SK-N-SH treated with all-trans-retinoic acid at 6 μM for 48 hours (cell line): ENCODE results near the gene MS4A6A.

Experiments
- ATAC-seq: fragments of 200-7000 bp; cut with Tn5 transposase; 3 replicates; pipeline ENCODE4 v1.9.1; 2020; ENCODE audit warnings: mild to moderate bottlenecking, moderate library complexity
- ARNTL ChIP-seq: fragments of 450-650 bp; formaldehyde crosslinking; IDR thresholded peaks from 2 replicates; pipeline ENCODE4 v1.5.0; 2020; ENCODE audit warnings: low read depth, mild to moderate bottlenecking, moderate library complexity, borderline replicate concordance
- BACH2 ChIP-seq: fragments of 250-450 bp; sonication (Bioruptor Pico); IDR thresholded peaks from 2 replicates; pipeline ENCODE4 v1.9.0; 2021; ENCODE audit warnings: mild to moderate bottlenecking, borderline replicate concordance
- CSDC2 ChIP-seq: fragments of 250-450 bp; sonication (Bioruptor Pico); IDR thresholded peaks from 2 replicates; pipeline ENCODE4 v1.5.0; 2020; ENCODE audit warnings: mild to moderate bottlenecking, moderate library complexity
- CSRNP3 ChIP-seq: fragments of 250-450 bp; sonication (Bioruptor Pico); IDR thresholded peaks from 2 replicates; pipeline ENCODE4 v1.5.1; 2021; ENCODE audit warnings: mild to moderate bottlenecking, moderate library complexity
- ESRRG ChIP-seq: fragments of 250-450 bp; sonication (Bioruptor Pico); IDR thresholded peaks from 2 replicates; pipeline ENCODE4 v1.6.1; 2021; ENCODE audit warnings: mild to moderate bottlenecking
- ISL1 ChIP-seq: fragments of 250-450 bp; sonication (Bioruptor Pico); IDR thresholded peaks from 2 replicates; pipeline ENCODE4 v2.1.2; 2022; ENCODE audit warnings: mild to moderate bottlenecking, moderate library complexity
- OSR1 ChIP-seq: fragments of 250-450 bp; sonication (Bioruptor Pico); IDR thresholded peaks from 2 replicates; pipeline ENCODE4 v1.8.0; 2022; ENCODE audit warnings: moderate library complexity, mild to moderate bottlenecking, inconsistent platforms
- PATZ1 ChIP-seq: fragments of 250-450 bp; sonication (Bioruptor Pico); IDR thresholded peaks from 2 replicates; pipeline ENCODE4 v1.8.0; 2020; ENCODE audit warnings: mild to moderate bottlenecking, moderate library complexity, borderline replicate concordance
- PPARA ChIP-seq: fragments of 250-450 bp; sonication (Bioruptor Pico); IDR thresholded peaks from 2 replicates; pipeline ENCODE4 v1.5.0; 2020; ENCODE audit warnings: mild to moderate bottlenecking, borderline replicate concordance
- RARB ChIP-seq: fragments of 250-450 bp; sonication (Bioruptor Pico); IDR thresholded peaks from 2 replicates; pipeline ENCODE4 v1.8.0; 2021; ENCODE audit warnings: mild to moderate bottlenecking, moderate library complexity
- TCF4 ChIP-seq: fragments of 250-450 bp; sonication (Bioruptor Pico); IDR thresholded peaks from 2 replicates; pipeline ENCODE4 v1.8.0; 2021; ENCODE audit warnings: mild to moderate bottlenecking, moderate library complexity, borderline replicate concordance
- TOX ChIP-seq: fragments of 250-450 bp; sonication (Bioruptor Pico); IDR thresholded peaks from 2 replicates; pipeline ENCODE4 v1.8.0; 2021; ENCODE audit warnings: mild to moderate bottlenecking, moderate library complexity, borderline replicate concordance
- ZC3H10 ChIP-seq: fragments of 250-450 bp; sonication (Bioruptor Pico); IDR thresholded peaks from 2 replicates; pipeline ENCODE4 v1.5.1; 2021; ENCODE audit warnings: mild to moderate bottlenecking, moderate library complexity
- ZFP30 ChIP-seq: fragments of 450-650 bp; formaldehyde crosslinking; IDR thresholded peaks from 2 replicates; pipeline ENCODE4 v1.5.0; 2022; ENCODE audit warnings: mild to moderate bottlenecking, moderate library complexity
- ZNF565 ChIP-seq: fragments of 450-650 bp; formaldehyde crosslinking; conservative IDR thresholded peaks from 2 replicates; pipeline ENCODE4 v1.5.0; 2020; ENCODE audit warnings: low read depth, mild to moderate bottlenecking, moderate library complexity
- ZNF8 ChIP-seq: fragments of 450-650 bp; formaldehyde crosslinking; IDR thresholded peaks from 2 replicates; pipeline ENCODE4 v1.5.0; 2020; ENCODE audit warnings: mild to moderate bottlenecking, moderate library complexity
- TF ChIP-seq, protein P1 (sequence below): fragments of 250-450 bp; sonication (Bioruptor Pico); IDR thresholded peaks from 2 replicates; pipeline ENCODE4 v1.5.1; 2020; ENCODE audit warnings: low read depth, mild to moderate bottlenecking, moderate library complexity
- TF ChIP-seq, protein P2 (sequence below): fragments of 250-450 bp; sonication (Bioruptor Pico); IDR thresholded peaks from 2 replicates; pipeline ENCODE4 v1.8.0; 2021; ENCODE audit warnings: low read depth, mild to moderate bottlenecking, moderate library complexity, borderline replicate concordance
- TF ChIP-seq, protein P3 (sequence below): fragments of 250-450 bp; sonication (Bioruptor Pico); IDR thresholded peaks from 2 replicates; pipeline ENCODE4 v1.5.0; 2020; ENCODE audit warnings: mild to moderate bottlenecking, moderate library complexity

Gene MS4A6A

DNA sequence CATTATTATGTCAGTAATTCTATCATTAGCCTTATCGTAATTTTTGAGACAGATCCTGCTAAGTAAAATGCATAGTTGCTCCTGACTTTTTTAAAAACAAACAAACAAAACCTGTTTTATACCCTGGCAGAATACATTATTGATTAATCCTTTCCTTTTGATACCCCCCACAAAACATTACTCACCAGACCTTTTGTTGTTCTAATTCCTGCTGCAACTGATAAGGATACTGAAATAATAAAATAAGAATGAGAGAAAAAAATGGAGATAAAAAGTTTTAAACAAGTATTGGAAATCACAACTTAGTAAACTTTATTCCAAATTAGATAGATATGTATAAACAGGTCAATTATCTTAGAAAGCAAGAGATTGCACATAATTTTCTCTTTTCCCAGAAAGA lies 31.5 kb upstream of the MS4A6A start:
- ATAC-seq, result no peak
- TF ChIP-seq, protein P1, sequence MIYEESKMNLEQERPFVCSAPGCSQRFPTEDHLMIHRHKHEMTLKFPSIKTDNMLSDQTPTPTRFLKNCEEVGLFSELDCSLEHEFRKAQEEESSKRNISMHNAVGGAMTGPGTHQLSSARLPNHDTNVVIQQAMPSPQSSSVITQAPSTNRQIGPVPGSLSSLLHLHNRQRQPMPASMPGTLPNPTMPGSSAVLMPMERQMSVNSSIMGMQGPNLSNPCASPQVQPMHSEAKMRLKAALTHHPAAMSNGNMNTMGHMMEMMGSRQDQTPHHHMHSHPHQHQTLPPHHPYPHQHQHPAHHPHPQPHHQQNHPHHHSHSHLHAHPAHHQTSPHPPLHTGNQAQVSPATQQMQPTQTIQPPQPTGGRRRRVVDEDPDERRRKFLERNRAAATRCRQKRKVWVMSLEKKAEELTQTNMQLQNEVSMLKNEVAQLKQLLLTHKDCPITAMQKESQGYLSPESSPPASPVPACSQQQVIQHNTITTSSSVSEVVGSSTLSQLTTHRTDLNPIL (CRISPR knock-in tag), result no peak
- no peak for TF ChIP-seq ZC3H10
- TF ChIP-seq, protein P2, sequence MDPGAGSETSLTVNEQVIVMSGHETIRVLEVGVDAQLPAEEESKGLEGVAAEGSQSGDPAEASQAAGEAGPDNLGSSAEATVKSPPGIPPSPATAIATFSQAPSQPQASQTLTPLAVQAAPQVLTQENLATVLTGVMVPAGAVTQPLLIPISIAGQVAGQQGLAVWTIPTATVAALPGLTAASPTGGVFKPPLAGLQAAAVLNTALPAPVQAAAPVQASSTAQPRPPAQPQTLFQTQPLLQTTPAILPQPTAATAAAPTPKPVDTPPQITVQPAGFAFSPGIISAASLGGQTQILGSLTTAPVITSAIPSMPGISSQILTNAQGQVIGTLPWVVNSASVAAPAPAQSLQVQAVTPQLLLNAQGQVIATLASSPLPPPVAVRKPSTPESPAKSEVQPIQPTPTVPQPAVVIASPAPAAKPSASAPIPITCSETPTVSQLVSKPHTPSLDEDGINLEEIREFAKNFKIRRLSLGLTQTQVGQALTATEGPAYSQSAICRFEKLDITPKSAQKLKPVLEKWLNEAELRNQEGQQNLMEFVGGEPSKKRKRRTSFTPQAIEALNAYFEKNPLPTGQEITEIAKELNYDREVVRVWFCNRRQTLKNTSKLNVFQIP, result no peak
- TF ChIP-seq ZFP30 (CRISPR knock-in tag), result no peak
- no peak for TF ChIP-seq OSR1 (CRISPR knock-in tag)
- TF ChIP-seq ZNF8 (CRISPR knock-in tag), result no peak
- no peak for TF ChIP-seq ESRRG (CRISPR knock-in tag)
- TF ChIP-seq ZNF565, result no peak

DNA sequence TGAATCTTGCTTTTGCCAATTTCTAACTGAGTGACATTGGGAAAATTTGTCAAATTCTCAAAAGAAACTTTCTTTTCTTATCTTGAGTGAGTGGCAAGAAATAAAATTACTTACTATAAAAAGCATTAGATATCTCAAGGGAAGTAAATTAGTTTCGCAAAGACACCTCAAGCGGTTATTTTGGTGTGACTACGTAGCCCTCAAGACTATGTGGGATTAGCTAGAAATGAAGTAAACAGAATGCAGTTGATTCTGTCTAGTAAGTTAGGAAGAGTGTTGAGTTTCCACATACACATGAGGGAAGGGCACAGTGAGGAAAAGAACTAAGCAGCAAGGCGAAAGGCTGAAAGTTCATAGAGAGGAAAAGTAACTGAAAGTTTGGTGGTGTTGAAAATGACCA lies 28.3 kb upstream of the MS4A6A start:
- no peak for ATAC-seq
- TF ChIP-seq, protein P1 (CRISPR knock-in tag), result no peak
- TF ChIP-seq ZNF8 (CRISPR knock-in tag), result no peak
- TF ChIP-seq RARB, result no peak
- TF ChIP-seq ESRRG (CRISPR knock-in tag), result no peak
- no peak for TF ChIP-seq CSRNP3 (CRISPR knock-in tag)
- TF ChIP-seq PPARA (CRISPR knock-in tag), result no peak
- TF ChIP-seq BACH2 (CRISPR knock-in tag), result no peak
- no peak for TF ChIP-seq PATZ1
- no peak for TF ChIP-seq ZNF565
- no peak for TF ChIP-seq OSR1 (CRISPR knock-in tag)
- TF ChIP-seq CSDC2 (CRISPR knock-in tag), result no peak
- TF ChIP-seq TOX (CRISPR knock-in tag), result no peak
- no peak for TF ChIP-seq ISL1
- no peak for TF ChIP-seq ZC3H10
- TF ChIP-seq TCF4, result no peak
- TF ChIP-seq, protein P3, sequence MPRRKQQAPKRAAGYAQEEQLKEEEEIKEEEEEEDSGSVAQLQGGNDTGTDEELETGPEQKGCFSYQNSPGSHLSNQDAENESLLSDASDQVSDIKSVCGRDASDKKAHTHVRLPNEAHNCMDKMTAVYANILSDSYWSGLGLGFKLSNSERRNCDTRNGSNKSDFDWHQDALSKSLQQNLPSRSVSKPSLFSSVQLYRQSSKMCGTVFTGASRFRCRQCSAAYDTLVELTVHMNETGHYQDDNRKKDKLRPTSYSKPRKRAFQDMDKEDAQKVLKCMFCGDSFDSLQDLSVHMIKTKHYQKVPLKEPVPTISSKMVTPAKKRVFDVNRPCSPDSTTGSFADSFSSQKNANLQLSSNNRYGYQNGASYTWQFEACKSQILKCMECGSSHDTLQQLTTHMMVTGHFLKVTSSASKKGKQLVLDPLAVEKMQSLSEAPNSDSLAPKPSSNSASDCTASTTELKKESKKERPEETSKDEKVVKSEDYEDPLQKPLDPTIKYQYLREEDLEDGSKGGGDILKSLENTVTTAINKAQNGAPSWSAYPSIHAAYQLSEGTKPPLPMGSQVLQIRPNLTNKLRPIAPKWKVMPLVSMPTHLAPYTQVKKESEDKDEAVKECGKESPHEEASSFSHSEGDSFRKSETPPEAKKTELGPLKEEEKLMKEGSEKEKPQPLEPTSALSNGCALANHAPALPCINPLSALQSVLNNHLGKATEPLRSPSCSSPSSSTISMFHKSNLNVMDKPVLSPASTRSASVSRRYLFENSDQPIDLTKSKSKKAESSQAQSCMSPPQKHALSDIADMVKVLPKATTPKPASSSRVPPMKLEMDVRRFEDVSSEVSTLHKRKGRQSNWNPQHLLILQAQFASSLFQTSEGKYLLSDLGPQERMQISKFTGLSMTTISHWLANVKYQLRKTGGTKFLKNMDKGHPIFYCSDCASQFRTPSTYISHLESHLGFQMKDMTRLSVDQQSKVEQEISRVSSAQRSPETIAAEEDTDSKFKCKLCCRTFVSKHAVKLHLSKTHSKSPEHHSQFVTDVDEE (CRISPR knock-in tag), result no peak
- no peak for TF ChIP-seq ARNTL (CRISPR knock-in tag)
- TF ChIP-seq, protein P2, result no peak
- TF ChIP-seq ZFP30 (CRISPR knock-in tag), result no peak
